SK-N-SH (cell line): ENCODE data around the gene SPATC1L. TPM values are rescaled to one million over a fixed set of nuclear protein-coding genes. Genes with fewer than 3 reads are reported as not detected.

Source experiments
- CTCF ChIP-seq: fragments of 200-600 bp; sonication (generic); IDR thresholded peaks from 2 replicates; pipeline ENCODE4 v1.6.1; 2017; ENCODE audit warnings: antibody characterized with exemption, mild to moderate bottlenecking, moderate library complexity
- FOSL2 ChIP-seq: IDR thresholded peaks from 2 replicates; pipeline ENCODE4 v1.4.0; 2012; ENCODE audit warnings: low read depth, mild to moderate bottlenecking, moderate library complexity, borderline replicate concordance
- FOXJ3 ChIP-seq: sonication (generic); formaldehyde crosslinking; IDR thresholded peaks from 2 replicates; pipeline ENCODE4 v1.5.1; 2020; ENCODE audit warnings: mild to moderate bottlenecking, missing genetic modification reagents
- FOXM1 ChIP-seq: IDR thresholded peaks from 2 replicates; pipeline ENCODE4 v1.4.0; 2012; ENCODE audit warnings: low read depth, mild to moderate bottlenecking
- IRF3 ChIP-seq: fragments of 150-350 bp; IDR thresholded peaks from 2 replicates; pipeline ENCODE4 v1.6.1; 2016; ENCODE audit warnings: mild to moderate bottlenecking, low read depth, low read length
- JUND ChIP-seq: IDR thresholded peaks from 2 replicates; pipeline ENCODE4 v1.4.0; 2012
- MXI1 ChIP-seq: IDR thresholded peaks from 2 replicates; pipeline ENCODE4 v1.6.1; 2012; ENCODE audit warnings: mild to moderate bottlenecking, low read depth, low read length, improper control_type of control experiment
- PBX3 ChIP-seq: IDR thresholded peaks from 2 replicates; pipeline ENCODE4; 2012
- POLR2AphosphoS5 ChIP-seq: IDR thresholded peaks from 2 replicates; pipeline ENCODE4 v1.6.1; 2012; ENCODE audit warnings: low read depth, low read length
- RAD21 ChIP-seq: IDR thresholded peaks from 2 replicates; pipeline ENCODE4 v1.6.1; 2012; ENCODE audit warnings: mild to moderate bottlenecking, low read length
- REST ChIP-seq: IDR thresholded peaks from 2 replicates; pipeline ENCODE4 v1.6.1; 2012; ENCODE audit warnings: mild to moderate bottlenecking, low read depth, low read length, moderate library complexity
- RXRA ChIP-seq: IDR thresholded peaks from 2 replicates; pipeline ENCODE4 v1.4.0; 2012; ENCODE audit warnings: low read depth, mild to moderate bottlenecking, borderline replicate concordance
- SMC3 ChIP-seq: IDR thresholded peaks from 2 replicates; pipeline ENCODE4 v1.6.1; 2012; ENCODE audit warnings: low read depth, low read length, improper control_type of control experiment
- TAF1 ChIP-seq: IDR thresholded peaks from 2 replicates; pipeline ENCODE4 v1.6.1; 2012; ENCODE audit warnings: low read depth, mild to moderate bottlenecking, low read length, moderate library complexity, borderline replicate concordance
- TEAD4 ChIP-seq: IDR thresholded peaks from 2 replicates; pipeline ENCODE4 v1.4.0; 2012; ENCODE audit warnings: mild to moderate bottlenecking, borderline replicate concordance; ENCODE audit not compliant: insufficient read depth
- YY1 ChIP-seq: IDR thresholded peaks from 2 replicates; pipeline ENCODE4 v1.4.0; 2012; ENCODE audit warnings: low read depth, mild to moderate bottlenecking
- ZBTB33 ChIP-seq: IDR thresholded peaks from 2 replicates; pipeline ENCODE4 v1.4.0; 2012; ENCODE audit warnings: low read depth, borderline replicate concordance
- polyA plus RNA-seq, 3 experiments: library from polyadenylated mRNA; depleted of rRNA; stranded (reverse); fragments of >200 nt; gene quantifications; 2 replicates each; pipeline ENCODE4 v1.2.3, GENCODE V29; 2012

Gene SPATC1L
- polyA plus RNA-seq, 1 of the 3 experiments (the other 2 are of a cell fraction), result 8.3 TPM

- no peak for TF ChIP-seq RXRA
- no peak for TF ChIP-seq IRF3
- TF ChIP-seq PBX3, result no peak
- no peak for TF ChIP-seq TEAD4
- TF ChIP-seq POLR2AphosphoS5, result no peak
- TF ChIP-seq SMC3, result no peak
- no peak for TF ChIP-seq JUND
- TF ChIP-seq FOSL2, result no peak
- TF ChIP-seq FOXJ3, result peak; percentile 74; the same call in 1 of the 2 replicates
- no peak for TF ChIP-seq TAF1
- no peak for TF ChIP-seq ZBTB33
- no peak for TF ChIP-seq YY1
- 0 out of 2 replicates have a peak, but pooled peaks have one; percentile 27 for TF ChIP-seq MXI1
- no peak for TF ChIP-seq REST
- no peak for TF ChIP-seq RAD21
- TF ChIP-seq CTCF, result no peak
- TF ChIP-seq FOXM1, result no peak
Observed at GRCh38 chr21:46128106-46128932, 55.9 kb downstream of the SPATC1L start (continued).
